GM21529 (cell line): Measurements from ENCODE around the gene DNAJB11.

Source experiments
- ATAC-seq: cut with Tn5 transposase; IDR thresholded peaks from one replicate; pipeline ENCODE4 v1.9.1; 2021; ENCODE audit not compliant: unreplicated experiment

The DNAJB11 gene

GRCh38 chr3:186594591-186595113, 24.1 kb downstream of the DNAJB11 start:
- no peak for ATAC-seq

GRCh38 chr3:186596568-186597287, 26.2 kb downstream of the DNAJB11 start:
- no peak for ATAC-seq

GRCh38 chr3:186598108-186598784, 27.7 kb downstream of the DNAJB11 start:
- no peak for ATAC-seq

GRCh38 chr3:186598794-186599141, 28.2 kb downstream of the DNAJB11 start:
- no peak for ATAC-seq

GRCh38 chr3:186599142-186599784, 28.7 kb downstream of the DNAJB11 start:
- no peak for ATAC-seq

- ATAC-seq = no peak
Observed at GRCh38 chr3:186599785-186600166, 29.3 kb downstream of the DNAJB11 start.

GRCh38 chr3:186600896-186601295, 30.4 kb downstream of the DNAJB11 start:
- ATAC-seq = no peak

- ATAC-seq = no peak
Observed at GRCh38 chr3:186603159-186603558, 32.6 kb downstream of the DNAJB11 start.

GRCh38 chr3:186605078-186605477, 34.6 kb downstream of the DNAJB11 start:
- ATAC-seq = no peak

- ATAC-seq = no peak
Observed at GRCh38 chr3:186605561-186606545, 35.3 kb downstream of the DNAJB11 start.

GRCh38 chr3:186608624-186609215, 38.2 kb downstream of the DNAJB11 start:
- no peak for ATAC-seq

- ATAC-seq = no peak
Observed at GRCh38 chr3:186609247-186609868, 38.8 kb downstream of the DNAJB11 start.

- no peak for ATAC-seq
Observed at GRCh38 chr3:186612065-186612464, 41.5 kb downstream of the DNAJB11 start.

- ATAC-seq = no peak
Observed at GRCh38 chr3:186612721-186613636, 42.5 kb downstream of the DNAJB11 start, which contains the start of gene AHSG. AHSG (plus strand) TSS chr3:186613060; CDS start chr3:186613142, 82 bp downstream.

- ATAC-seq = no peak
Observed at GRCh38 chr3:186613637-186614265, 43.2 kb downstream of the DNAJB11 start.

- no peak for ATAC-seq
Observed at GRCh38 chr3:186614266-186614596, 43.7 kb downstream of the DNAJB11 start.

GRCh38 chr3:186614597-186615483, 44.3 kb downstream of the DNAJB11 start:
- peak; percentile 62 for ATAC-seq

- no peak for ATAC-seq
Observed at GRCh38 chr3:186616299-186616617, 45.7 kb downstream of the DNAJB11 start.
